RWPE2 (cell line): Measurements from ENCODE around the gene CACNA2D3.

ENCODE experiments used
- ATAC-seq: fragments of 200-7000 bp; cut with Tn5 transposase; 3 replicates; pipeline ENCODE4 v1.9.1; 2021; ENCODE audit warnings: low read depth
- DNase-seq: peaks from one replicate; pipeline ENCODE4 v3.0.0-alpha.2; 2020; ENCODE audit warnings: low spot score
- H3K27ac ChIP-seq: fragments of 450-650 bp; 2 replicates; pipeline ENCODE4 v1.5.1; 2017; ENCODE audit warnings: mild to moderate bottlenecking; ENCODE audit not compliant: poor library complexity, severe bottlenecking
- H3K27me3 ChIP-seq: fragments of 250-450 bp; sonication (Bioruptor Pico); 2 replicates; pipeline ENCODE4 v1.5.1; 2021; ENCODE audit warnings: mild to moderate bottlenecking, moderate library complexity; ENCODE audit not compliant: insufficient read depth, poor library complexity, severe bottlenecking
- H3K36me3 ChIP-seq: fragments of 250-450 bp; sonication (Bioruptor Pico); 2 replicates; pipeline ENCODE4 v1.5.1; 2020; ENCODE audit warnings: low read depth, mild to moderate bottlenecking, moderate library complexity
- H3K4me1 ChIP-seq: fragments of 250-450 bp; sonication (Bioruptor Pico); 2 replicates; pipeline ENCODE4 v1.5.1; 2021; ENCODE audit warnings: mild to moderate bottlenecking, moderate library complexity; ENCODE audit not compliant: insufficient read depth, poor library complexity, severe bottlenecking
- H3K4me3 ChIP-seq: fragments of 250-450 bp; sonication (Bioruptor Pico); 2 replicates; pipeline ENCODE4 v1.5.1; 2021; ENCODE audit warnings: mild to moderate bottlenecking, moderate library complexity; ENCODE audit not compliant: severe bottlenecking
- H3K9me3 ChIP-seq: fragments of 250-450 bp; sonication (Bioruptor Pico); 2 replicates; pipeline ENCODE4 v1.5.1; 2021; ENCODE audit warnings: mild to moderate bottlenecking, moderate library complexity; ENCODE audit not compliant: severe bottlenecking
- CTCF ChIP-seq: fragments of 450-650 bp; IDR thresholded peaks from one replicate; pipeline ENCODE4 v1.5.1; 2017; ENCODE audit warnings: mild to moderate bottlenecking, moderate library complexity; ENCODE audit not compliant: poor library complexity, severe bottlenecking

CACNA2D3 gene

GRCh38 chr3:54126551-54126950 lies 4.2 kb downstream of the CACNA2D3 start:
- Histone ChIP-seq H3K4me1 (no peaks in the 10 kb centered on the region), H3K27me3 (peaks cover 55% of the 10 kb centered on the region), H3K36me3 (no peaks in the 10 kb centered on the region), H3K27ac (no peak overlapping the region), H3K4me3 (no peak overlapping the region), H3K9me3 (no peaks in the 10 kb centered on the region)
- no peak for TF ChIP-seq CTCF
- ATAC-seq (no peak), DNase-seq (no peak)

- ATAC-seq (no peak), DNase-seq (no peak)
- H3K27ac ChIP-seq: no peak overlapping the region
- H3K4me3 ChIP-seq: no peak overlapping the region
- H3K4me1 ChIP-seq: no peaks in the 10 kb centered on the region
- TF ChIP-seq CTCF: no peak
- no peaks in the 10 kb centered on the region for H3K9me3 ChIP-seq
- no peaks in the 10 kb centered on the region for H3K36me3 ChIP-seq
- peaks cover 58% of the 10 kb centered on the region for H3K27me3 ChIP-seq
These were observed 5.2 kb downstream of the CACNA2D3 start for GRCh38 chr3:54127499-54128056.

GRCh38 chr3:54131026-54131605 lies 8.8 kb downstream of the CACNA2D3 start:
- TF ChIP-seq CTCF: no peak
- DNase-seq (no peak), ATAC-seq (no peak)
- Histone ChIP-seq H3K9me3 (no peaks in the 10 kb centered on the region), H3K4me3 (no peak overlapping the region), H3K36me3 (no peaks in the 10 kb centered on the region), H3K27me3 (peaks cover 22% of the 10 kb centered on the region), H3K27ac (no peak overlapping the region), H3K4me1 (no peaks in the 10 kb centered on the region)

- Histone ChIP-seq H3K4me1 (no peaks in the 10 kb centered on the region), H3K9me3 (no peaks in the 10 kb centered on the region), H3K4me3 (no peak overlapping the region), H3K36me3 (no peaks in the 10 kb centered on the region), H3K27me3 (peaks cover 14% of the 10 kb centered on the region), H3K27ac (no peak overlapping the region)
- no peak for TF ChIP-seq CTCF
- ATAC-seq (no peak), DNase-seq (no peak)
These were observed 9.5 kb downstream of the CACNA2D3 start for GRCh38 chr3:54131890-54132289.

GRCh38 chr3:54132685-54133084 lies 10.3 kb downstream of the CACNA2D3 start:
- H3K27ac ChIP-seq: no peak overlapping the region
- no peaks in the 10 kb centered on the region for H3K4me1 ChIP-seq
- H3K27me3 ChIP-seq: peaks cover 12% of the 10 kb centered on the region
- no peak overlapping the region for H3K4me3 ChIP-seq
- DNase-seq: no peak
- no peaks in the 10 kb centered on the region for H3K9me3 ChIP-seq
- no peak for ATAC-seq
- H3K36me3 ChIP-seq: no peaks in the 10 kb centered on the region
- TF ChIP-seq CTCF: no peak
